Osteocyte (in vitro differentiated cells): ENCODE data around the gene LYSMD1. TPM values are rescaled to one million over a fixed set of nuclear protein-coding genes. Genes with fewer than 3 reads are reported as not detected.

Experiments used
- DNase-seq: peaks from one replicate; pipeline ENCODE4 v3.0.0; 2021; ENCODE audit warnings: mixed read lengths; ENCODE audit not compliant: unreplicated experiment; ENCODE audit errors: extremely low spot score
- H3K27ac Mint-ChIP-seq: one replicate; pipeline ENCODE4 v1.8.0; 2021; ENCODE audit warnings: mild to moderate bottlenecking, mixed read lengths; ENCODE audit not compliant: unreplicated experiment
- H3K27me3 Mint-ChIP-seq: one replicate; pipeline ENCODE4 v1.8.0; 2021; ENCODE audit warnings: mixed read lengths; ENCODE audit not compliant: unreplicated experiment
- H3K36me3 Mint-ChIP-seq: one replicate; pipeline ENCODE4 v1.8.0; 2021; ENCODE audit warnings: mixed read lengths; ENCODE audit not compliant: unreplicated experiment
- H3K4me1 Mint-ChIP-seq: one replicate; pipeline ENCODE4 v1.8.0; 2021; ENCODE audit warnings: mixed read lengths; ENCODE audit not compliant: unreplicated experiment
- H3K4me3 Mint-ChIP-seq: one replicate; pipeline ENCODE4 v1.8.0; 2021; ENCODE audit warnings: mild to moderate bottlenecking, moderate library complexity, mixed read lengths; ENCODE audit not compliant: unreplicated experiment
- H3K9me3 Mint-ChIP-seq: one replicate; pipeline ENCODE4 v1.8.0; 2021; ENCODE audit warnings: mixed read lengths; ENCODE audit not compliant: unreplicated experiment
- CTCF ChIP-seq: fragments of 200-600 bp; sonication (generic); IDR thresholded peaks from 2 replicates; pipeline ENCODE4 v1.5.0; 2021; ENCODE audit warnings: antibody characterized with exemption, mild to moderate bottlenecking, moderate library complexity
- total RNA-seq: library from RNA; stranded (reverse); gene quantifications from 2 replicates; pipeline ENCODE4 v1.2.1, GENCODE V29; 2021

Gene LYSMD1
- total RNA-seq, 1 donor from 2014 or later = 12.6 TPM

GRCh38 chr1:151147665-151148064 is 18.0 kb downstream of the LYSMD1 start:
- Mint-ChIP-seq H3K27ac (peak overlapping the region; percentile 94), H3K4me1 (peaks cover 35% of the 10 kb centered on the region), H3K27me3 (no peaks in the 10 kb centered on the region), H3K4me3 (no peak overlapping the region), H3K9me3 (no peaks in the 10 kb centered on the region), H3K36me3 (peaks cover 3% of the 10 kb centered on the region)
- TF ChIP-seq CTCF = no peak
- DNase-seq = no peak

GRCh38 chr1:151147132-151147503 is 18.6 kb downstream of the LYSMD1 start:
- peak overlapping the region; percentile 94 for H3K27ac Mint-ChIP-seq
- H3K36me3 Mint-ChIP-seq = peaks cover 3% of the 10 kb centered on the region
- H3K4me1 Mint-ChIP-seq = peaks cover 35% of the 10 kb centered on the region
- H3K4me3 Mint-ChIP-seq = peak overlapping the region; percentile 89
- H3K9me3 Mint-ChIP-seq = no peaks in the 10 kb centered on the region
- no peaks in the 10 kb centered on the region for H3K27me3 Mint-ChIP-seq
- DNase-seq = no peak
- TF ChIP-seq CTCF = no peak

GRCh38 chr1:151146412-151147131 is 19.1 kb downstream of the LYSMD1 start, which contains the start of gene SEMA6C:
SEMA6C (minus strand) TSS chr1:151146631; CDS start chr1:151142621, 4,010 bp downstream.
- Mint-ChIP-seq H3K4me1 (peaks cover 35% of the 10 kb centered on the region), H3K27me3 (no peaks in the 10 kb centered on the region), H3K9me3 (no peaks in the 10 kb centered on the region), H3K36me3 (peaks cover 3% of the 10 kb centered on the region), H3K27ac (peak within 1 kb of the TSS; percentile 94), H3K4me3 (peak within 1 kb of the TSS; percentile 89)
- peak; percentile 95 for DNase-seq
- no peak for TF ChIP-seq CTCF

- no peaks in the 10 kb centered on the region for H3K27me3 Mint-ChIP-seq
- TF ChIP-seq CTCF = no peak
- DNase-seq = no peak
- H3K36me3 Mint-ChIP-seq = peaks cover 3% of the 10 kb centered on the region
- peak overlapping the region; percentile 89 for H3K4me3 Mint-ChIP-seq
- H3K4me1 Mint-ChIP-seq = peaks cover 35% of the 10 kb centered on the region
- no peaks in the 10 kb centered on the region for H3K9me3 Mint-ChIP-seq
- no peak overlapping the region for H3K27ac Mint-ChIP-seq
Observed at GRCh38 chr1:151146072-151146411, 19.7 kb downstream of the LYSMD1 start.

GRCh38 chr1:151145304-151146071 is 20.2 kb downstream of the LYSMD1 start:
- Mint-ChIP-seq H3K4me3 (peak overlapping the region; percentile 89), H3K9me3 (no peaks in the 10 kb centered on the region), H3K27ac (no peak overlapping the region), H3K4me1 (peaks cover 35% of the 10 kb centered on the region), H3K36me3 (peaks cover 3% of the 10 kb centered on the region), H3K27me3 (no peaks in the 10 kb centered on the region)
- no peak for TF ChIP-seq CTCF
- DNase-seq = peak; percentile 83
